ENCODE results near the gene RGS7. TPM values are rescaled to one million over a fixed set of nuclear protein-coding genes. Genes with fewer than 3 reads are reported as not detected.
"Not testable (repeated sequence)": the region's sequence is repeated elsewhere in the genome, so short reads cannot be mapped to it uniquely, and the experiment has no call there.

Gene RGS7
- total RNA-seq, 2 donors from 2014 or later: 0.10 to 0.24 TPM

DNA sequence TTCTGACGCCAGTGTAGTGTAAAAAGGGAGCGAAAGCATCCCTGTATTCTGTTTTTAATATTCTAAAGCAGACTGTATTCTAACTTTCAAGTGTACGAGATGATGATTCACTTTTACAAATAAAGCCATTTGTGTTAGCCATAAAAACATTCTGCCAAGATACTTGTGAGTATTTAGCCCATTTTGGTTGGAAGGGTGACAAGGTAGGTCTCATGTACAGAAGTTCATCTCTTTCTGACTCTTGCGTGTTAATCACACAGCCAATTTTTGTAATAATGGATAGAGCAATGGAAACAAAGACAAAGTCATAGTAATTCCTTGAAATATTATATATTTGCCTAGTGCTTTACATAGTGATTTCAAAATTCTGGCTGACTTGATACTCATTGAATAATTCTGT is 619.7 kb downstream of the RGS7 start:
- intact Hi-C loops (cut with DNase I): no loop called here
- no peaks in the 10 kb centered on the region for H3K9me3 ChIP-seq
- TF ChIP-seq, protein P1, sequence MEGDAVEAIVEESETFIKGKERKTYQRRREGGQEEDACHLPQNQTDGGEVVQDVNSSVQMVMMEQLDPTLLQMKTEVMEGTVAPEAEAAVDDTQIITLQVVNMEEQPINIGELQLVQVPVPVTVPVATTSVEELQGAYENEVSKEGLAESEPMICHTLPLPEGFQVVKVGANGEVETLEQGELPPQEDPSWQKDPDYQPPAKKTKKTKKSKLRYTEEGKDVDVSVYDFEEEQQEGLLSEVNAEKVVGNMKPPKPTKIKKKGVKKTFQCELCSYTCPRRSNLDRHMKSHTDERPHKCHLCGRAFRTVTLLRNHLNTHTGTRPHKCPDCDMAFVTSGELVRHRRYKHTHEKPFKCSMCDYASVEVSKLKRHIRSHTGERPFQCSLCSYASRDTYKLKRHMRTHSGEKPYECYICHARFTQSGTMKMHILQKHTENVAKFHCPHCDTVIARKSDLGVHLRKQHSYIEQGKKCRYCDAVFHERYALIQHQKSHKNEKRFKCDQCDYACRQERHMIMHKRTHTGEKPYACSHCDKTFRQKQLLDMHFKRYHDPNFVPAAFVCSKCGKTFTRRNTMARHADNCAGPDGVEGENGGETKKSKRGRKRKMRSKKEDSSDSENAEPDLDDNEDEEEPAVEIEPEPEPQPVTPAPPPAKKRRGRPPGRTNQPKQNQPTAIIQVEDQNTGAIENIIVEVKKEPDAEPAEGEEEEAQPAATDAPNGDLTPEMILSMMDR (IDR thresholded peaks at IDR 0.05): no peak

DNA sequence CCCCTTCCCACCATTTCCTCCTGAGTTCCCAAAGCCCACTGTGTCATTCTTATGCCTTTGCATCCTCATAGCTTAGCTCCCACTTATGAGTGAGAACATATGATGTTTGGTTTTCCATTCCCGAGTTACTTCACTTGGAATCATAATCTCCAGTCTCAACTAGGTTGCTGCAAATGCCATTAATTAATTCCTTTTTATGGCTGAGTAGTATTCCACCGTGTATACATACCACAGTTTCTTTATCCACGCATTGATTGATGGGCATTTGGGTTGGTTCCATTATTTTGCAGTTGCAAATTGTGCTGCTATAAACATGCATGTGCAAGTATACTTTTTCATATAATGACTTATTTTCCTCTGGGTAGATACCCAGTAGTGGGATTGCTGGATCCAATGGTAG is 622.3 kb downstream of the RGS7 start:
- not testable (repeated sequence) for H3K9ac ChIP-seq (ENCODE audit: low read depth in 2 of 2, low read length in 2 of 2); DNase-seq; H3K4me3 ChIP-seq; H3K36me3 ChIP-seq; H3K9me3 ChIP-seq; H3K4me1 ChIP-seq; H3K27ac ChIP-seq; H3K27me3 ChIP-seq
- intact Hi-C loops (cut with DNase I): loop anchor here (5.0 kb wide), 3 partner anchors 148 to 763 kb away; no protein-coding TSS in a partner anchor

More for the DNA sequence above, 619.7 kb downstream of the RGS7 start:
- no peaks in the 10 kb centered on the region for H3K36me3 ChIP-seq
- no peaks in the 10 kb centered on the region for H3K27me3 ChIP-seq
- H3K9ac ChIP-seq (ENCODE audit: low read depth in 2 of 2, low read length in 2 of 2): no peak overlapping the region
- no peak for DNase-seq
- no peak overlapping the region for H3K4me3 ChIP-seq
- H3K27ac ChIP-seq: no peak overlapping the region
- H3K4me1 ChIP-seq: no peaks in the 10 kb centered on the region

DNA sequence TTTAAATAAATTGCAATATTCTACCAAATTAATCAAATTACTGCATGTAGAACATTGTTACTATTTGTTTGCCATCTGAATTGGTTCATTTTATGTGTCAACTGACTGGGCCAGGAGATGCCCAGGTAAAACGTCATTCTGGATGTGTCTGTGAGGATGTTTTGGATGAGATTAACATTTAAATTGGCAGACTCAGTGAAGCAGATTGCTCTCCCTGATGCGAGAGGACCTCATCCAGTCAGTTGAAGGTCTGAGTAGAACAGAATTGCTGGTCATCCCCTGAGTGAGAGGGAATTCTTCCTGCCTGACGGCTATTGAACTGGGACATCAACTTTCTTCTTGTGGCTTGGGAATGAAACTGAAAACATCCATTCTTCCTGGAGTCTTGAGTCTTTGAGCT is 623.0 kb downstream of the RGS7 start:
- TF ChIP-seq, protein P1 (IDR thresholded peaks at IDR 0.05): no peak
- H3K4me1 ChIP-seq: no peaks in the 10 kb centered on the region
- no peak overlapping the region for H3K9ac ChIP-seq (ENCODE audit: low read depth in 2 of 2, low read length in 2 of 2)
- H3K9me3 ChIP-seq: no peaks in the 10 kb centered on the region
- H3K27me3 ChIP-seq: no peaks in the 10 kb centered on the region
- H3K27ac ChIP-seq: no peak overlapping the region
- no peak overlapping the region for H3K4me3 ChIP-seq
- no peak for DNase-seq
- H3K36me3 ChIP-seq: no peaks in the 10 kb centered on the region
- intact Hi-C loops (cut with DNase I): loop anchor here (5.0 kb wide), 3 partner anchors 148 to 763 kb away; no protein-coding TSS in a partner anchor

DNA sequence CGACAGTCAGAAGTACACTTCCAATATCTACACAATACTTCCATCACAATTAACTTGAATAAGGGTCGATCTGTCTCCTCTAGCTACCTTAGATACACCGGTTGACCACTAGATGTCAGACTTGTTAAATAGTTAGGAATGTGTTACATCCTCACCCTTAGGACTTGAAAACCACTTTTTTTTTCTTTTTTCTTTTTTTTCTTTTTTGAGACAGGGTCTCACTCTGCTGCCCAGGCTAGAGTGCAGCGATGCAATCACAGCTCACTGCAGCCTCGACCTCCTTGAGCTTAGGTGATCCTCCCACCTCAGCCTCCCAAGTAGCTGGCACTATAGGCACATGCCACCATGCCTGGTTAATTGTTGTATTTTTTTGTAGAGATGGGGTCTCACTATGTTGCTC is 624.6 kb downstream of the RGS7 start:
- intact Hi-C loops (cut with DNase I): loop anchor here (5.0 kb wide), 3 partner anchors 150 to 765 kb away; no protein-coding TSS in a partner anchor
- DNase-seq: no peak
- Histone ChIP-seq H3K9me3 (no peaks in the 10 kb centered on the region), H3K36me3 (no peaks in the 10 kb centered on the region), H3K27me3 (no peaks in the 10 kb centered on the region), H3K4me1 (no peaks in the 10 kb centered on the region), H3K4me3 (no peak overlapping the region), H3K27ac (no peak overlapping the region), H3K9ac (ENCODE audit: low read depth in 2 of 2, low read length in 2 of 2) (no peak overlapping the region)
- TF ChIP-seq, protein P1 (IDR thresholded peaks at IDR 0.05): peak; percentile 60

Small RNA genes lying within 50 kb of the gene (microRNA-seq; reads per million reads assigned to microRNA genes)
- not detected for gene MIR3123

Other genes starting within 250 kb of the RGS7 start
- gene FH, start 162.6 kb upstream of the RGS7 start, total RNA-seq: 100 to 1,000 TPM; 132 to 138 TPM
- gene KMO, start 175.2 kb upstream of the RGS7 start, total RNA-seq: under 1 TPM in 1 of 2 donors, not detected in 1; 0.80 TPM